ENCODE results near the gene KCNJ10.

GRCh38 chr1:160101717-160102522 lies 32.0 kb upstream of the KCNJ10 start:
- TF ChIP-seq POLR2A (IDR thresholded peaks at IDR 0.05; ENCODE audit: low read length) (no peak), GATA1 (IDR thresholded peaks at IDR 0.05; ENCODE audit: low read depth, low read length) (no peak)
